Measurements from ENCODE around the gene DNAAF5.

DNAAF5 gene

DNA sequence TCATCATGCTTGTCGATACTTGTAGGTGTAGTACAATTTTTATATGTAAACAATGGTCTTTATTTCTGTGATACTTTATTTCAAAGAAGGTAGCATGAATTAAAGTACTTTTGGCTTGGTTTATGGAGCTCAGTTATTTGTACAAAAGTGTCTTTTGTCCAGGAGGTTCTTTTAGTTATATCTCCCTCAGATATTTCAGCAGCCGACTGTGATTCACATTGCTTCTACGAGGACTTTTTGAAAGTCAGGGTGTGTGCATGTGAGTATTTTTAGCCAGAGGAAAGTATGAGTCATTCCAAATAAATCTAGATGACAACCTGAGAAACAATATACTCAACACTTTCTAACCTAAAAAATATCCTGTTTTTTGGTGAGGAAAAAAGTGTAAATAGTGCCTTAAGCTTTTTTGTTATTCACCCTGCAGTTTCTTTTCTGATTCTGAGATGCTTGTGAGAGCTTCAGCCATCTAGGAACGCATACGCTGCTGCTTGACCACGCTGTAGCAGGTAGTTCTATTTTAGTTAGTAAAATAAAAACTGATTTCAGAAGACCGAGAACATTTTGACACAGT, 105.2 kb downstream of the DNAAF5 start:
- Mint-ChIP-seq H3K4me3 (no peak overlapping the region), H3K36me3 (ENCODE audit: low read depth) (peaks cover 41% of the 10 kb centered on the region), H3K27me3 (peaks cover 9% of the 10 kb centered on the region), H3K4me1 (ENCODE audit: low read depth) (peaks cover 39% of the 10 kb centered on the region), H3K27ac (no peak overlapping the region), H3K9me3 (no peaks in the 10 kb centered on the region)
- intact Hi-C loops (cut with micrococcal nuclease): no loop called here

GRCh38 chr7:832167-832967, 105.9 kb downstream of the DNAAF5 start, which contains the start of gene SUN1:
SUN1 (plus strand) TSS chr7:832476; CDS start chr7:832525, 49 bp downstream.
- Mint-ChIP-seq H3K27me3 (peaks cover 9% of the 10 kb centered on the region), H3K4me1 (ENCODE audit: low read depth) (peaks cover 40% of the 10 kb centered on the region), H3K9me3 (no peaks in the 10 kb centered on the region), H3K36me3 (ENCODE audit: low read depth) (peaks cover 48% of the 10 kb centered on the region), H3K27ac (no peak within 1 kb of the TSS), H3K4me3 (no peak within 1 kb of the TSS)
- intact Hi-C loops (cut with micrococcal nuclease): no loop called here

- no peaks in the 10 kb centered on the region for H3K9me3 Mint-ChIP-seq
- H3K4me1 Mint-ChIP-seq (ENCODE audit: low read depth): peaks cover 40% of the 10 kb centered on the region
- H3K27me3 Mint-ChIP-seq: peaks cover 9% of the 10 kb centered on the region
- intact Hi-C loops (cut with micrococcal nuclease): no loop called here
- H3K4me3 Mint-ChIP-seq: no peak overlapping the region
- H3K27ac Mint-ChIP-seq: no peak overlapping the region
- H3K36me3 Mint-ChIP-seq (ENCODE audit: low read depth): peaks cover 52% of the 10 kb centered on the region
Measured at GRCh38 chr7:832968-833424, 106.5 kb downstream of the DNAAF5 start.

DNA sequence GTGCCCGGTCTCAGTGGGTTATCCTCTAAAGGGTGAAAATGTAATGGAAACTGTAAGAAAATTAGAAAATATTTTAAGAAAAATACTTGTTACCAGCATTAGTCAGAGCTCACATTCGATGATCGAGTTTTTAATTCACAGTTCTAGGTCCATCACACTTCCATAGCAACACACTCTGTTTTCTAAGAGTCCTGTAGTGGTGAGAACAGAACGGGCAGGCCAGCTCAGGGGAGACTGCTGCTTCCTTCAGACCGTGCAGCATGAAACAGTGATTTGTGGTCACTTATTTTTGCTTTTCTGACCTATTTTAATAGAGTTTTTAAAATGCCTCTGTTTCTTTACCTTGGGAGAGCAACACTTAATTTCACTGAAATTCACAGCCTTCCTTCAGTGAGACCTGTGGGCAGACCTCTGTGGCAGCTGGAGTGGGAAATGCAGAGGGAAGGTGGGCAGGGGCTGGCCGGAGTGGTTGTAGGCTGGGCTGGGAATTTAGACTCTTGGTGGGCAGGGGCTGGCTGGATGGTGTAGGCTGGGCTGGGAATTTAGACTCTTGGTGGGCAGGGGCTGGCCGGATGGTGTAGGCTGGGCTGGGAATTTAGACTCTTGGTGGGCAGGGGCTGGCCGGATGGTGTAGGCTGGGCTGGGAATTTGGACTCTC, 107.2 kb downstream of the DNAAF5 start:
- Mint-ChIP-seq H3K27me3 (peaks cover 9% of the 10 kb centered on the region), H3K36me3 (ENCODE audit: low read depth) (peaks cover 59% of the 10 kb centered on the region), H3K4me3 (no peak overlapping the region), H3K27ac (no peak overlapping the region), H3K9me3 (no peaks in the 10 kb centered on the region), H3K4me1 (ENCODE audit: low read depth) (peaks cover 40% of the 10 kb centered on the region)
- intact Hi-C loops (cut with micrococcal nuclease): no loop called here

DNA sequence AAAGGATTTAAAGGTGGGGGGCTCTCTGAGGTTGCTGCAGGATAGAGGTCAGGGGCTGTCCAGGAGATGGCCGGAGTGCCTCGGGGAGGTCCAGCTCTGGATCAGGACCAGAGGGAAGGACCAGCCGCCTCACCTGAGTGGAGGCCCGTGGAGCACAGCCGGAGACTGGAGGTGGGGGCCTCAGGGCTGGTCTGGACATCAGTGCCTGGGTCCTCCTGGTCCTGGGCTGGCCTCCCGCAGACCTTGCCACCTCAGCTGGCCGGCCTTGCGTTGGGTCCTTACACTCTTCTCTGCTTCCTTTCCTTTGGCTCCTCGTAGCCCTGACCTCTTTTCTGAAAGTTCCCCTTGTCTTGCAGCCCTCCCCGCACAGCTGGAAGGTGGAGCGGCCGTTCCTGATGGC, 107.8 kb downstream of the DNAAF5 start:
- Mint-ChIP-seq H3K9me3 (no peaks in the 10 kb centered on the region), H3K27ac (no peak overlapping the region), H3K4me3 (no peak overlapping the region), H3K36me3 (ENCODE audit: low read depth) (peaks cover 64% of the 10 kb centered on the region), H3K27me3 (peaks cover 9% of the 10 kb centered on the region), H3K4me1 (ENCODE audit: low read depth) (peaks cover 40% of the 10 kb centered on the region)
- intact Hi-C loops (cut with micrococcal nuclease): no loop called here

GRCh38 chr7:835021-835420, 108.5 kb downstream of the DNAAF5 start:
- no peak overlapping the region for H3K27ac Mint-ChIP-seq

GRCh38 chr7:835485-836401, 109.2 kb downstream of the DNAAF5 start:
- Mint-ChIP-seq H3K27ac (no peak overlapping the region), H3K4me1 (ENCODE audit: low read depth) (peaks cover 32% of the 10 kb centered on the region), H3K36me3 (ENCODE audit: low read depth) (peaks cover 78% of the 10 kb centered on the region), H3K9me3 (no peaks in the 10 kb centered on the region), H3K27me3 (peaks cover 5% of the 10 kb centered on the region), H3K4me3 (no peak overlapping the region)
- intact Hi-C loops (cut with micrococcal nuclease): no loop called here

More at GRCh38 chr7:835021-835420, 108.5 kb downstream of the DNAAF5 start:
- Mint-ChIP-seq H3K4me1 (ENCODE audit: low read depth) (peaks cover 39% of the 10 kb centered on the region), H3K36me3 (ENCODE audit: low read depth) (peaks cover 71% of the 10 kb centered on the region), H3K9me3 (no peaks in the 10 kb centered on the region), H3K27me3 (peaks cover 9% of the 10 kb centered on the region), H3K4me3 (no peak overlapping the region)
- intact Hi-C loops (cut with micrococcal nuclease): no loop called here
